ENCODE data around the gene PGLYRP2. TPM values are rescaled to one million over a fixed set of nuclear protein-coding genes. Genes with fewer than 3 reads are reported as not detected.
A peak's percentile ranks its signal among the peaks of the same experiment; 100 is the strongest.

PGLYRP2 gene
- total RNA-seq, 2 donors from 2014 or later, result not detected

GRCh38 chr19:15456871-15457700, 22.2 kb downstream of the PGLYRP2 start:
- DNase-seq (ENCODE audit: low spot score) (no peak), ATAC-seq (ENCODE audit: insufficient number of reproducible peaks, low FRiP score, low read depth) (no peak)
- TF ChIP-seq, protein P1, sequence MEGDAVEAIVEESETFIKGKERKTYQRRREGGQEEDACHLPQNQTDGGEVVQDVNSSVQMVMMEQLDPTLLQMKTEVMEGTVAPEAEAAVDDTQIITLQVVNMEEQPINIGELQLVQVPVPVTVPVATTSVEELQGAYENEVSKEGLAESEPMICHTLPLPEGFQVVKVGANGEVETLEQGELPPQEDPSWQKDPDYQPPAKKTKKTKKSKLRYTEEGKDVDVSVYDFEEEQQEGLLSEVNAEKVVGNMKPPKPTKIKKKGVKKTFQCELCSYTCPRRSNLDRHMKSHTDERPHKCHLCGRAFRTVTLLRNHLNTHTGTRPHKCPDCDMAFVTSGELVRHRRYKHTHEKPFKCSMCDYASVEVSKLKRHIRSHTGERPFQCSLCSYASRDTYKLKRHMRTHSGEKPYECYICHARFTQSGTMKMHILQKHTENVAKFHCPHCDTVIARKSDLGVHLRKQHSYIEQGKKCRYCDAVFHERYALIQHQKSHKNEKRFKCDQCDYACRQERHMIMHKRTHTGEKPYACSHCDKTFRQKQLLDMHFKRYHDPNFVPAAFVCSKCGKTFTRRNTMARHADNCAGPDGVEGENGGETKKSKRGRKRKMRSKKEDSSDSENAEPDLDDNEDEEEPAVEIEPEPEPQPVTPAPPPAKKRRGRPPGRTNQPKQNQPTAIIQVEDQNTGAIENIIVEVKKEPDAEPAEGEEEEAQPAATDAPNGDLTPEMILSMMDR (IDR thresholded peaks at IDR 0.05), result no peak
- Histone ChIP-seq H3K4me1 (ENCODE audit: control insufficient read depth in 1 of 2, low read depth in 2 of 2) (peaks cover 0 to 27% of the 10 kb centered on the region in 2 donors), H3K4me3 (peak overlapping the region; percentile 27), H3K27me3 (replicated peaks; ENCODE audit: insufficient read depth) (peaks cover 9% of the 10 kb centered on the region), H3K27ac (no peak overlapping the region), H3K9me3 (no peaks in the 10 kb centered on the region), H3K36me3 (no peaks in the 10 kb centered on the region)

DNA sequence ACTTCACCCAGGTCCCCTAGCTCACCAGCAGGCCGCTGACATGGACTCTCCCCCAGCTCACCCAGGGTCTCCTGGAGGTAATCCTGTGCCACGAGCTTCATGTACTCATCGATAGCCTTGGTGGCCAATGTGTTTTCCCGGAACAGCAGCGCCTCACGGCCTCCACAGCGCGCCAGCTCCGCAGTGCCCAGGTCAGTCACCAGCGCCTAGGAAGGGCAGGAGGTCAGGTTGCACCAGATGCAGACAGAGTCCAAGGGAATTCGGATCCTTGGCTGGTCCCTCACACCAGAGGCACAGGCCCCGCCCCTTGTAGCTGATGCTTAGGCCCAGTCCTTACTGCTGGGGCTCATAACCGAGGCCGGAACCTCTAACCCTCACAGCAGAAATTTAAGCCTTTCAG, 22.9 kb downstream of the PGLYRP2 start:
- Histone ChIP-seq H3K4me1 (ENCODE audit: control insufficient read depth in 1 of 2, low read depth in 2 of 2) (peaks cover 0 to 27% of the 10 kb centered on the region in 2 donors), H3K4me3 (no peak overlapping the region), H3K27ac (no peak overlapping the region), H3K36me3 (no peaks in the 10 kb centered on the region), H3K27me3 (replicated peaks; ENCODE audit: insufficient read depth) (peaks cover 9% of the 10 kb centered on the region), H3K9me3 (no peaks in the 10 kb centered on the region)
- TF ChIP-seq, protein P1 (IDR thresholded peaks at IDR 0.05), result no peak
- no peak for ATAC-seq (ENCODE audit: insufficient number of reproducible peaks, low FRiP score, low read depth)
- no peak for DNase-seq (ENCODE audit: low spot score)

- TF ChIP-seq, protein P1 (IDR thresholded peaks at IDR 0.05), result no peak
- Histone ChIP-seq H3K9me3 (no peaks in the 10 kb centered on the region), H3K4me3 (no peak overlapping the region), H3K36me3 (no peaks in the 10 kb centered on the region), H3K27me3 (replicated peaks; ENCODE audit: insufficient read depth) (peaks cover 9% of the 10 kb centered on the region), H3K4me1 (ENCODE audit: control insufficient read depth in 1 of 2, low read depth in 2 of 2) (peaks cover 0 to 27% of the 10 kb centered on the region in 2 donors), H3K27ac (no peak overlapping the region)
- ATAC-seq (ENCODE audit: insufficient number of reproducible peaks, low FRiP score, low read depth), result no peak
- DNase-seq (ENCODE audit: low spot score), result no peak
Observed at GRCh38 chr19:15455996-15456395, 23.3 kb downstream of the PGLYRP2 start.

DNA sequence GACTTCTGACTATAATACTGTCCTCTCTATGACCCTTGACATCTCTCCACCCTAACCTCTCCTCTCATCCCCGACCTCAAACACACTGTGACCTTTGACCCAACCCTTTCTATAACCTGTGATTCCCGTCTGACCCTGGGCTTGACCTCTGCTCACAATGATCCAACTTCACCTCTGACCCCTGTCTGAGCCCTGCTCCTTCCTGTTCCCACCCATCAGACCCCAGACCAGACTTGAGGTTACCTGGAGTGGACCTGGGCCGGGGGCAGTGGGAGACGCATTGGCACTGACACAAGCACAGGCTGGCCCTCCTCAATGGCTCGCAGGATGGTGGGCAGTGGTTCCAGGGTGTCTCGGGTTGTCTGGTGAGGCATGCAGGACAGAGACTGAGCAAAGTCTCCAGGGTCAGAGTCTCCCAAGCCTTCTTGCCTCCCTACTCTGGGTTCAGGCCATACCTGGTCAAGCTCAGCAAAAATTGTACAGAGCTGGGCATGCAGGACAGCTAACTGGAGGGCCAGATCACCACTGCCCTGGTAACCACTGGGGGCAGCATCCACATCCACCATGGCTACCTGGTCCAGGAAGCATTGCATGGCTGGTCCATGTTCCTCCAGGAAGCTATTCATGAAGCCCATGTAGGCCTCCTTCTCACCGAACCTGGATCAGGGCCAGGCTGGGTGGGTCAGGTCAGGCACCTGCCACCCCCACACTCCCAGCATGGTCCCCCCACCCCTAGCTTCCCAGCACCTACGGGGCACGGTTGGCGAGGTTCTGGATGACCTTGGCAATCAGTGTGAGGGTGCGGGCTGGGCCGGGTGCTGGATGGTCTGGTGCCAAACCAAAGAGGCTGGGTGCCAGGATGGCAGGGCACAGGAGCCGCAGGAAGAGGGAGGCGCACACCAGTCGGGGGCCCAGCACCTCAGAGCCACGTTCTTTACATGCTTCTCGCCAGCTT, 25.1 kb downstream of the PGLYRP2 start:
- no peak for ATAC-seq (ENCODE audit: insufficient number of reproducible peaks, low FRiP score, low read depth)
- no peak for DNase-seq (ENCODE audit: low spot score)
- no peaks in the 10 kb centered on the region for H3K9me3 ChIP-seq
- H3K4me3 ChIP-seq, result no peak overlapping the region
- H3K4me1 ChIP-seq (ENCODE audit: control insufficient read depth in 1 of 2, low read depth in 2 of 2), result peaks cover under 1 to 28% of the 10 kb centered on the region in 2 donors
- TF ChIP-seq, protein P1 (IDR thresholded peaks at IDR 0.05), result no peak
- H3K27me3 ChIP-seq (replicated peaks; ENCODE audit: insufficient read depth), result peaks cover 9% of the 10 kb centered on the region
- no peaks in the 10 kb centered on the region for H3K36me3 ChIP-seq
- no peak overlapping the region for H3K27ac ChIP-seq

DNA sequence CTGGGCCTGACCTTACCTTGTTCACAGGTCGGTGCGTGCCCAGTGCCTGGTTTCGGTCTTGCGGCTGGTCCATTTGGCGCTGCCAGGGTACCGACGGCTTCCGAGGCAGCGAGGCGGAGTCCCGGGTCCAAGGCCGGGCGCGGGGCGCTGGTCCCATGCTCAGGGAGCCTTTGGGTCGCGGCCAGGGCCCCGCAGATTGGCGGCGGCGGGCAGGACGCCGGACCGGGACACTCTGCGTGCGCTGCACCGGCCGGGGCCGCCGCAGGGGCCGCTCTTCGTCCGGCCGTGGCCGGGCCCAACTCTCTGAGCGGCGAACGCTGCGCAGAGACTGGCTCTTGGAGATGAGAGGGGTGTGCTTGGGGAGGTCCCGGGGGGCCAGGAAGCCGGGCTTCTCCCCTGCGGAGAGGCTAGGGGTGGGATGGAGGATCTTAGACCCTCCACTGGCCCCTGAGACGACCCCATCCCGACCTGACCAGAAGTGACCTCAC, 26.2 kb downstream of the PGLYRP2 start:
- no peak for ATAC-seq (ENCODE audit: insufficient number of reproducible peaks, low FRiP score, low read depth)
- peaks cover 7 to 39% of the 10 kb centered on the region in 2 donors for H3K4me1 ChIP-seq (ENCODE audit: control insufficient read depth in 1 of 2, low read depth in 2 of 2)

More for the DNA sequence above, 26.2 kb downstream of the PGLYRP2 start:
- no peak for DNase-seq (ENCODE audit: low spot score)
- TF ChIP-seq, protein P1 (IDR thresholded peaks at IDR 0.05), result peak; percentile 53
- Histone ChIP-seq H3K4me3 (peak overlapping the region; percentile 66), H3K27me3 (replicated peaks; ENCODE audit: insufficient read depth) (peaks cover 9% of the 10 kb centered on the region), H3K9me3 (no peaks in the 10 kb centered on the region), H3K36me3 (no peaks in the 10 kb centered on the region), H3K27ac (peak overlapping the region in 1 of 2 donors; percentile 2)
